Left cardiac atrium (tissue), 4 donors: Measurements from ENCODE around the gene IMMP2L. TPM values are rescaled to one million over a fixed set of nuclear protein-coding genes. Genes with fewer than 3 reads are reported as not detected.
"Not testable (repeated sequence)": the region's sequence is repeated elsewhere in the genome, so short reads cannot be mapped to it uniquely, and the experiment has no call there.

Source experiments
- ATAC-seq, 2 donors: fragments of 200-7000 bp; cut with Tn5 transposase; one replicate each; pipeline ENCODE4 v1.9.1; 2020; ENCODE audit warnings: mild to moderate bottlenecking in 2 of 2, moderate library complexity in 2 of 2
- DNase-seq: peaks from one replicate; pipeline ENCODE4 v3.0.0-alpha.2; 2020
- intact Hi-C, 2 donors: fragments of 100-400 bp; cut with DNase I; formaldehyde crosslinking; loops; one replicate each; pipeline versions ENCODE4 v1.14.1 to v1.15.1; 2022 to 2023
- total RNA-seq, 2 donors: library from RNA; stranded (reverse); fragmentation: NEBNext Ultra II Directional; extraction: Animal tissue kit (Norgen Biotek cat#: 25700); gene quantifications; one replicate each; pipeline ENCODE4 v1.2.1, GENCODE V29; 2021
- donor health status: DM: no; HTN: yes; CAD: no.
- donor health status: DM: no; HTN: yes; CAD: no; lungs with severe emphysema.
- donor health status: DM: yes; HTN: yes; CAD: no.
- donor health status: Dilated cardiomyopathy.

The IMMP2L gene
- total RNA-seq, 2 donors from 2014 or later: 9.9 to 11.6 TPM

DNA sequence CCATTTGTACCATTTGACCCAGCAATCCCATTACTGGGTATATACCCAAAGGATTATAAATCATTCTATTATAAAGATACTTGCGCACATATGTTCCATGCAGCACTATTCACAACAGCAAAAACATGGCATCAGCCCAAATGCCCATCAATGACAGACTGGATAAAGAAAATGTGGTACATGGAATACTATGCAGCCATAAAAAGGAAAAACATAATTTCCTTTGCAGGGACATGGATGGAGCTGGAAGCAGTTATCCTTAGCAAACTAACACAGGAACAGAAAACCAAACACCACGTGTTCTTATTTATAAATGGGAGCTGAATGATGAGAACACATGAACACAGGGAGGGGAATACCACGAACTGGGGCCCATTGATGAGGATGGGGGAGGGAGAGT is 310.9 kb downstream of the IMMP2L start:
- intact Hi-C loops, ATAC-seq, DNase-seq: not testable (repeated sequence)

DNA sequence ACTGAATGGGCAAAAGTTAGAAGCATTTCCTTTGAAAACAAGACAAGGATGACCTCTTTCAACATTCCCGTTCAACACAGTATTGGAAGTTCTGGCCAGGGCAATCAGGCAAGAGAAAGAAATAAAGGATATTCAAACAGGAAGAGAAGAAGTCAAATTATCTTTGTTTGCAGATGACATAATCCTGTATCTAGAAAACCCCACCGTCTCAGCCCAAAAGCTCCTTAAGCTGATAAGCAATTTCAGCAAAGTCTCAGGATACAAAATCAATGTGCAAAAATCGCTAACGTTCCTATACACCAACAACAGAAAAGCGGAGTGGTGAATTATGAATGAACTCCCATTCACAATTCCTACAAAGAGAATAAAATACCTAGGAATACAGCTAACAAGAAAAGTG is 312.5 kb downstream of the IMMP2L start:
- ATAC-seq, DNase-seq, intact Hi-C loops: not testable (repeated sequence)

DNA sequence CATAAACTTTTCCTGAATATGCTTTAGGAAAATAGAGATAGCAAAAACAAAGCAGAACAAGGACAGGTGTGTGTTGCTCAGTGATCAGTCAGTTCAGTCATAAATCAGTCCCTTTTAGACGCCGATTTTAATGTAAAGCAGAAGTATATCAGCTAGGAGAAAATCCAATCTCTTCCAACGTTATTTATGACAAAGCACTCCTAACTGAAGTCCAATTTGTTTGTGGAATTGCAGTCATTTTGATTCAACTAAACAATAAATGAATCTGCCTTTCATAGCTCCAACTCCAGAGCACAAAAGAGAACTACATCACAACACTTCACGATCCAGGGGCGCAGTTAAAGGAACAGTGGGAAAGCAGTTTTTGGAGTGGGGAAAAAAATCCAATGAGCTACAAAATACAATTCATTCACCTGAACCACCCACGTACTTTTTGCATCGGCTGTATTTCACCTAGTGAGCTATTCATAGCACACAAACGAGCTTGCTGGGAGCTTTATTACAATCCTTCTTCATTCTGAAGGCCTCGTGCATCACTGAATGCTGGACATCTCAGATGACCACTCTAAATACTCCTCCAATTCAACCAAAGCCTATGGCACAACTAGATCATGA is 320.0 kb downstream of the IMMP2L start:
- no peak for DNase-seq
- intact Hi-C loops: no loop called here
- ATAC-seq: no peak

DNA sequence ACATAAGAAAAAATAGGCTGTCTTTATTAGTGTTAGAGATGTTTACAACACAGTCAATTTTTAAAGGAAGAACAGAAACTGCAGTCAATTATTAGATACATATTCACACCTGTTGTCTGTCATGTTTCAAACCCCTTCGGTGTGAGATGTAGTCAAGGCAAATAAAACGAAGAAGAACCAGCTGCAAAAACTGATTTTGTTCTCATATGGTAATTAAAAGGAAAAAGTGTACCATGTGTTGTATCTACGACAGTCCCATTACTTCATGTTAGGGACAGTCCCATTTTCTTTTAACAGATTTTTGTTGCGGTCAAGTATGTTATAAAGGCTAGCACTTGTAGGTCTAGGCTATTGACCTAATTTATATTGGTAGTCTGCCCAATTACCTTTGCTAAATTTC is 321.9 kb downstream of the IMMP2L start:
- DNase-seq: no peak
- ATAC-seq: no peak
- intact Hi-C loops: no loop called here

DNA sequence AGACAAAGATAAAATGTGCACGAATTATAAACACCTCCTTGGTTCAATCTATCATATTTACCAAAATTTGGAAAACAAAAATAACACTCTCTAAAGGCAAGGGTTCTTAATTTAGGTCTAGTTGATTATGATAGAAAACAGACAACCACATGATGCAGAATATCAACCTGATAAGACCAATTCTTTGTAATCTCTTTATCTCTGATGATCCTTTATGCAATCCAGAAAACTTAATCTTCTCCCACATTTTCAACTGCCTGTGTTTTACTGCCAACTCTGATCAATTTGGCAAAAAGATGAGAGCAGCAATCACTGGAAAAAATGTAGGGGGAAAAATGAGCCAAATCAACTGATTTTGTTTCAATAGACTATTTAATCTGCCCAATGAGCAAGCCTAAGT is 322.9 kb downstream of the IMMP2L start:
- DNase-seq: no peak
- intact Hi-C loops: no loop called here
- ATAC-seq: no peak

DNA sequence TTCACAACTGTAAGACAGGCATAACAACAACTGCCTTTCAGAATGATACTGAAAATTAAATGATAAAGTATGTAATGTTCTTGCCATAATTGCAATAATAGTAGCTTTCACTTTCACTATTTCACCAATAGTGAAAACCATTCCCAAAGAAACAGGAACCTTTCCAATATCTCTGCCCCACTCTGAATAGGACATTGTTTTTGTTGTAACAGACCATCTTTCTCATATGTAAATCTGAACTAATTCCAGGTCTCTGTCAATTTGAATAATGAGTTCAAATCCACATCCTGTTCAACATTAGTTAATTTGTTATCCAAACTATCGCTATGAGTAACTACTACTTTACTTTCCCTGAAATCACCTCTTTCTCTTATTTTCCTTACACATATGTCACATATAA is 323.4 kb downstream of the IMMP2L start:
- no peak for ATAC-seq
- intact Hi-C loops: no loop called here
- no peak for DNase-seq

- intact Hi-C loops: no loop called here
- ATAC-seq (no peak), DNase-seq (no peak)
These were observed 326.6 kb downstream of the IMMP2L start for GRCh38 chr7:111235709-111236108.

DNA sequence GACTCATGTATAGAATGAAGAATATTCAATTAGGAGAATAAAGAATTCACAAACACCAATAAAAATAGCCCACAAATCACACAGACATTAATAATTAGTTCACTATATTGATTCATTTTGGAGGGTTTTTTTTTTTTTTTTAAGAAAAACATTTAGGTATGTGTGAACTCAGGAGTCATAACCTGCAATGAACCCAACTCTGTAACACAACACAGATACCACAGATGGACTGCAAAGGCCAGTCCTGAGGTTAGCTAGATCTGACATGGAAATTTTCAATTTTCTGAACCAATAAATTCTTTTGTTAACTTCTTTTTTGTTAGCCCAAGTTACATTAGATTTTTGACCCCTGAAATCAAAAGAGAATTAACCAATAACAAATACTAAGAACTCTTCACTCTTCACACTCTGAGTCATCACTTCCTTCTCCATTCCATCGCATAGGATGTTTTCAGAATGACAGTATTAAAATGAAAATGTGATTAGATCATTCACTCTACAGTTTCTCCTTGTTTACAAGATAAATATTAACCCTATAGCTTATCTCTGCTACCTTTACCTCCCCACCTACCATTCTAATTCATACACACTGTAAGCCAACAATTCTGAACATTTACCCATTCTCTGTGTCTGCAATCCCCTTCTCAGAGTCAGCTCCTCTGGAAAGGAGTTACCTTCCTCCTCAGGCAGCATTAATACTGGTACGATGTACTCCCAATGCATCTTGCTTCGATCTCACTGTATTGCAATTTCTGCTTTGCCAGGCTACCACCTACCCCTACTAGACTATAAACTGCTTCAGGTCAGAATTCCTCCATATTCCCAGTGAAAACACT is 329.8 kb downstream of the IMMP2L start:
- DNase-seq: no peak
- intact Hi-C loops: no loop called here
- ATAC-seq: no peak

DNA sequence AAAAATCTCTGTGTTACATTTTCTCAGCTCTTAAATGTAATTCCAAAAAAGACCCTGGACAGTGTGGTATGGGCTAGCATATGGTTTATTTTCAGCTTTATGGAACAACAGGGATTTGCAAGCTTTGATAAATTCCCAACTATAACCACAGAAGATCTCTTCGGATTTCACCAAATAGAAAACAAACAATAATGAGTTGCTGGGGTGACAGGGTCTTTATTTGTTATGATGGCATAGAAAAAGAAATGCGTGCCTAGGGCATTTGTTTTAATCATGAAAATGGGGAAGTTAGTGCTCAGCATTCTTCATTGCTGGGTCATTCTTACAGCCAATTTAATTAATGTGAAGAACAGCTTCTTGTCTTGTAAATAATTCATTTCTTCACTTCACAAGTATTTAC is 332.4 kb downstream of the IMMP2L start:
- intact Hi-C loops: no loop called here
- ATAC-seq (no peak), DNase-seq (no peak)

DNA sequence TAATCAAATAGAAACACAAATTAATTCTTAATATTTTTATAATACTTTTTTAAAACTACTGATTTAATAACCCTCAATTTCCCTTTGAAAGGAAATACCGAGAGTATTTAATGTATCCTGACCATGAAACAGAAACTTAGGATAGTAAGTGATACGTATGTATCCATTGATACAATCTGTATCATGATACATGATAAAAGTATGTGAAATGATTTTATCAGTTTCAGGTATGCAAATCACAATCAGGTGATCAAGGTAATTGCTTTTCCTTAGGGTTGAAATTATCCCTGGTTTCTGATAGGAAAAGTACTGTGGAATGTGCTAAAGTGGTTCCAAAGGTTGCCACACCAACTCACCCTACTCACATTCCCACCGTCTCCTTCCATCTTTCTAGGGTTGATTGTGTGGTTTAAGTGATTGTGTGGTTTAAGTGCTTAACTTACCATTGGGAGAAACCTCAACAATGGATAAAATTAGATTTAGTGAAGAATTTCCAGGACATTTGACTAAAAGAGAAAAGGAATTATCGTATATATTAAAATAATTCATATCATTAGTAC is 333.0 kb downstream of the IMMP2L start:
- intact Hi-C loops: no loop called here
- ATAC-seq (no peak), DNase-seq (no peak)

DNA sequence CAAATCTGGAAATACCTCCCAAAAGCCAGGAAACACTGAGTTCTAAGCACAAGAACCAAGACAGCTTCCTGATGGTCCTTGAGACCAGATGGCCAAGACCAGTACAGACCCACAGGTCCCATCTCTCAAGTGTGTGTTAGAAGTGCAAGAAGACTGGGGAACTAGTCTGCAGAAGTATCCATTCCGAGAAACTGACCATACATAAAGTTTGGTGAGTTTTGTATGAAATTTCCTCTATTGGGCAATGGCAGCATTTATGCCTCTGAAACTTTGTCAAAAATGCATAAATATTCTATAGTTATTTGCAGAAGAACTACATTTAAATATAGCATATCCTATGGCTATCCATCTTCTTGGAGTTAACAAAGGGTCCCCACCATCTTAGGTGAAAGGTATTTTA is 333.9 kb downstream of the IMMP2L start:
- no peak for DNase-seq
- intact Hi-C loops: no loop called here
- ATAC-seq: no peak

DNA sequence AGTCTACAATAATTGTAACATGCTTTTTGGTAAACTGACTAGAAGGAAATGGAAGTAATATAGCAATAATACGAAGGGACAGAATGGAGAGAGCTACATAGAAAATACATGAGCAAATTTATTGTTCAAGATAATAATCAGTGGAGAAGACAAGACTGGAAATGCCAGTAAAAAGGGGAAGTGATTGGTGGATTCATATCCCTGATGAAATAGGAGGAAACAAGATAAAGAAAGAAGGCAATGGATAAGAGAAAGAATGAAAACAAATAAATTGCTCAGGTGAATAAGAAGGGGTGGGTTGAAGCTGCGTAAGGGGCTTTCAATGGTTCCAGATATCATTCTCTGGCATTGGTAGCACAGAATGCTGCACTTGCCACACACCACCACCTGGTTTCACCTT is 335.5 kb downstream of the IMMP2L start:
- intact Hi-C loops: no loop called here
- ATAC-seq: no peak
- DNase-seq: no peak

DNA sequence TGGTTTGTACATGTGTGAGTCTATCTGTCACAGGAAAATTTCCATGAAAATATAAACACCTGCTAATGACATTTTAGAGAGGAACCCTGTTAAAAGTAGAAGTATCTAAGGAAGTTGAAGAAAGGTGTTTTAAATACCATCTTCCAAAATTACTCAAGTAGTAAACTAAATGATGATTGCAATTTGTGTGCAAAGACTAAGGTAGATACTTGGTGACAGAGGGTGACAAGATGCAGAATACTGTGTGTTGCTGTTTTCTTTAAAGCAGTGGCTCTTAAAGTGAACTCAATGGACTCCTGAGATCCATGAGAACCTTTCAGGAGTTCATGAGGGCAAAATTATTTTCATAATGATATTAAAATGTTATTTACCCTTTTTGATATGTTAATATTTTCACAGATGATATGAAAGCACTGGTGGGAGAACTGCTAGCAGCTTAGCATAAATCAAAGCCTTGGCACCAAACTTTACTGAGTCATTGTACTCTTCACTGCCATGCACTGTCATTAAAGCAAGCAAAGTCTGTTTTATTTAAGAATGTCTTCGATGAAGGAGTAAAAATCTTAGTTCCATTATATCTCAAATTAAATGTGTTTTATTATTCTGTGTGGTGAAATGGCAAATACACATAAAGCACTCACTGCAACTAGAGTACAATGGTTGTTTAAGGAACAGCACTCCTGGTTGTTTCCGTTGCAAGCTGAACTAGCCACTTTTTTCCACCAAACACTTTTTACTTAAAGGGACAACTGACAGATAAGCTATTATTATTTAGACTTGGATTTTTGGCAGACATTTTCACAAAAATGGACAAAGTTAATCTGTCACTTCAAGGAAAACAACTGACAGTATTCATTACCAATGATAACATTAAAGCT is 337.7 kb downstream of the IMMP2L start:
- ATAC-seq (no peak), DNase-seq (no peak)
- intact Hi-C loops: no loop called here

DNA sequence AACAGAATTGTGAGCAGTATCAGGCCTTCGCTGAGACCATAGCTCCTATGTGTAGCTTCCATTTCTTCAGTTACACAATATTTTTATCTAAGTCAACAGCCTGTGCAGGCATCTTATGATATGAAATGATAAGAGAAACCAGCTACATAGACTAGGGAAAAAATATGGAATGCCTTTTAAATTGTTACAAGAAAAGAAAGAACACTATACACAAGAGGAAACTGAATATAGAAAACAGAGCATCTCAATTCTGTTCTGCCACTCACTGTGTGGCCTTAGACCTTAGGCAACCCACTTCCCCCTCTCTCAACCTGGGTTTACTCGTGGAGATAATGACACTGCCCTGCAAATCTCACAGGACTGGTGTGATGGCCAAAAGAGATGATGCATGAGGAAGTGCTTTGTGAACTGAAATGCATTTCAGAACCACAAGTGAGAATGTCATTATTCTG is 338.5 kb downstream of the IMMP2L start:
- intact Hi-C loops: no loop called here
- DNase-seq (no peak), ATAC-seq (no peak)

- no peak for DNase-seq
- ATAC-seq: no peak
- intact Hi-C loops: no loop called here
These were observed 346.7 kb downstream of the IMMP2L start for GRCh38 chr7:111215550-111215949.

GRCh38 chr7:111212857-111213523 is 349.3 kb downstream of the IMMP2L start:
- no peak for ATAC-seq
- DNase-seq: no peak
- intact Hi-C loops: no loop called here

DNA sequence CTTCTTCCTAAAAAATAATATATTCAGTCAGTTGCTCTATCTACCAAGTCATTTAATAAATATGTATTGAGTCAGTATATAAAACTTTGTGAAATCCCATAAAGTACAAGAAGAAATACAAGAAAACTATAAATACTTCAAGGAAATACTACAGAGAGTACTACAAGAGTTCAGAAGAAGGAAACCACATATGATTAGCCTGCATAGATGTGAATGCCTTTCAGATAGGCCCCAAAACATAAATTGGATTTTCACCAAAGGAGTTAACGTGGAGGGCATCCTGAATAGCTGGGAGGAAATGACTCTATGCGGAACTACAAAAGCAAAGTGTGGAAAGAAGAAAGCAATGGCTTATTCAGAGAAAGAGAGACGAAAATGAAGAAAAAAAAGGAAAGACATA is 351.3 kb downstream of the IMMP2L start:
- intact Hi-C loops: no loop called here
- no peak for DNase-seq
- ATAC-seq: no peak

GRCh38 chr7:111210043-111210442 is 352.2 kb downstream of the IMMP2L start:
- no peak for DNase-seq
- intact Hi-C loops: no loop called here
- no peak for ATAC-seq

GRCh38 chr7:111205251-111205650 is 357.0 kb downstream of the IMMP2L start:
- intact Hi-C loops: no loop called here
- DNase-seq (no peak), ATAC-seq (no peak)
